HepG2 (cell line): ENCODE results near the gene TFG. TPM values are rescaled to one million over a fixed set of nuclear protein-coding genes. Genes with fewer than 3 reads are reported as not detected.

ENCODE experiments used
- ATAC-seq: fragments of 200-7000 bp; cut with Tn5 transposase; 3 replicates; pipeline ENCODE4 v1.9.1; 2020; ENCODE audit warnings: mild to moderate bottlenecking, moderate library complexity
- BruUV-seq: library from RNA; stranded (reverse); fragments of 400-500 nt; replicated peaks from 2 replicates; lab custom pipeline; 2021; lab: Mats Ljungman, UMichigan
- CTCF ChIA-PET: fragments of 300-600 bp; formaldehyde crosslinking; extraction: SDS; loops from one replicate; lab custom pipeline; 2021; ENCODE audit warnings: low total read pairs, inconsistent platforms, low intra/inter-chr PET ratio; lab: Yijun Ruan, JAX
- POLR2A ChIA-PET: fragments of 350-600 bp; sonication (Branson Sonifier 250); formaldehyde crosslinking; loops from one replicate; lab custom pipeline; 2020; ENCODE audit warnings: antibody characterized with exemption, inconsistent platforms; lab: Yijun Ruan, JAX
- DNase-seq: peaks from one replicate; pipeline ENCODE4 v3.0.0-alpha.2; 2015; ENCODE audit warnings: low spot score
- FAIRE-seq: peaks from 3 replicates; lab custom pipeline; 2011; peaks lifted over from hg19 to GRCh38; lab: Jason Lieb, UNC
- H2AFZ ChIP-seq: one replicate; pipeline ENCODE4 v1.6.1; 2011; ENCODE audit warnings: low read length, inconsistent platforms
- H3K27ac ChIP-seq: fragments of 300-600 bp; 3 replicates; pipeline ENCODE4 v1.8.0; 2011; ENCODE audit warnings: mixed run types, mild to moderate bottlenecking, mixed read lengths, low read length, inconsistent platforms; ENCODE audit not compliant: insufficient read depth; ENCODE audit errors: extremely low read length
- H3K27me3 ChIP-seq, 2 experiments: fragments of 200-600 bp in 1 of 2; 2 replicates in 1 of 2; 3 replicates in 1 of 2; pipeline versions ENCODE4 v1.6.0 to v1.8.0; 2011; ENCODE audit warnings: low read length in 2 of 2, mild to moderate bottlenecking in 2 of 2, moderate library complexity in 2 of 2, inconsistent platforms in 1 of 2; ENCODE audit not compliant: insufficient read depth in 2 of 2, control insufficient read depth in 1 of 2
- H3K36me3 ChIP-seq, 2 experiments: fragments of 200-600 bp in 1 of 2; replicated peaks in 1 of 2; 2 replicates in 1 of 2; 3 replicates in 1 of 2; pipeline versions ENCODE4 v1.5.1 to v1.8.0; 2011; ENCODE audit warnings: low read length in 2 of 2, inconsistent platforms in 1 of 2; ENCODE audit not compliant: insufficient read depth in 2 of 2, control insufficient read depth in 1 of 2
- H3K4me1 ChIP-seq: 2 replicates; pipeline ENCODE4 v1.5.1; 2012; ENCODE audit warnings: low read length, inconsistent platforms; ENCODE audit not compliant: insufficient read depth
- H3K4me2 ChIP-seq: 2 replicates; pipeline ENCODE4 v1.6.0; 2011; ENCODE audit warnings: low read depth, low read length, inconsistent platforms
- H3K4me3 ChIP-seq, 3 experiments: fragments of 200-600 bp in 1 of 3; sonication (generic), shearing (Covaris generic) in 1 of 3; replicated peaks in 1 of 3; 2 replicates each; pipeline ENCODE4 v1.5.1; 2011 to 2016; ENCODE audit warnings: low read length in 3 of 3, inconsistent platforms in 2 of 3, low read depth in 2 of 3, mild to moderate bottlenecking in 2 of 3, control low read depth in 1 of 3, mixed read lengths in 1 of 3; ENCODE audit not compliant: insufficient read depth in 1 of 3
- H3K79me2 ChIP-seq: one replicate; pipeline ENCODE4 v1.6.1; 2011; ENCODE audit warnings: low read length, inconsistent platforms; ENCODE audit not compliant: insufficient read depth
- H3K9ac ChIP-seq: 2 replicates; pipeline ENCODE4 v1.6.0; 2011; ENCODE audit warnings: mild to moderate bottlenecking, low read depth, low read length, inconsistent platforms; ENCODE audit not compliant: insufficient read depth
- H3K9me3 ChIP-seq: 2 replicates; pipeline ENCODE4 v1.5.1; 2012; ENCODE audit warnings: mild to moderate bottlenecking, low read length
- H4K20me1 ChIP-seq: 2 replicates; pipeline ENCODE4 v1.6.0; 2011; ENCODE audit warnings: inconsistent platforms, mild to moderate bottlenecking, low read length, moderate library complexity; ENCODE audit not compliant: insufficient read depth
- NR0B2 ChIP-seq: sonication (generic); formaldehyde crosslinking; IDR thresholded peaks from 2 replicates; pipeline ENCODE4 v1.4.0; 2020; ENCODE audit warnings: mild to moderate bottlenecking, missing genetic modification reagents
- NRL ChIP-seq: sonication (generic); formaldehyde crosslinking; IDR thresholded peaks from 2 replicates; pipeline ENCODE4 v1.5.0; 2020; ENCODE audit warnings: missing genetic modification reagents, mild to moderate bottlenecking, moderate library complexity, borderline replicate concordance
- PAXIP1 ChIP-seq: sonication (generic); formaldehyde crosslinking; conservative IDR thresholded peaks from 2 replicates; pipeline ENCODE4 v1.4.0; 2020; ENCODE audit warnings: mild to moderate bottlenecking, missing genetic modification reagents, moderate library complexity
- PHF5A ChIP-seq: IDR thresholded peaks from one replicate; pipeline ENCODE4 v1.6.1; 2018; ENCODE audit warnings: low read depth, missing genetic modification reagents; ENCODE audit not compliant: unreplicated experiment
- REXO4 ChIP-seq: sonication (generic); formaldehyde crosslinking; IDR thresholded peaks from 2 replicates; pipeline ENCODE4 v1.8.0; 2022; ENCODE audit warnings: missing genetic modification reagents, mild to moderate bottlenecking, borderline replicate concordance
- SP140L ChIP-seq: sonication (generic); formaldehyde crosslinking; IDR thresholded peaks from 2 replicates; pipeline ENCODE4 v1.4.0; 2020; ENCODE audit warnings: missing genetic modification reagents, borderline replicate concordance
- TEAD2 ChIP-seq: sonication (generic); formaldehyde crosslinking; IDR thresholded peaks from 2 replicates; pipeline ENCODE4 v1.9.0; 2021; ENCODE audit warnings: missing genetic modification reagents
- TIGD3 ChIP-seq: sonication (generic); formaldehyde crosslinking; IDR thresholded peaks from 2 replicates; pipeline ENCODE4 v1.5.1; 2020; ENCODE audit warnings: mild to moderate bottlenecking, missing genetic modification reagents, borderline replicate concordance
- TRIM22 ChIP-seq: fragments of 450-650 bp; IDR thresholded peaks from 2 replicates; pipeline ENCODE4 v1.6.1; 2017
- XRCC5 ChIP-seq: fragments of 200-400 bp; formaldehyde crosslinking; optimal IDR thresholded peaks from 2 replicates; pipeline ENCODE3; 2017; ENCODE audit warnings: mild to moderate bottlenecking, low read length
- ZBTB37 ChIP-seq: sonication (generic); formaldehyde crosslinking; IDR thresholded peaks from 2 replicates; pipeline ENCODE4 v1.4.0; 2020; ENCODE audit warnings: mild to moderate bottlenecking, missing genetic modification reagents
- ZFP1 ChIP-seq: IDR thresholded peaks from 2 replicates; pipeline ENCODE4 v1.6.1; 2016
- ZNF10 ChIP-seq: sonication (generic); formaldehyde crosslinking; IDR thresholded peaks from 2 replicates; pipeline ENCODE4 v1.4.0; 2020; ENCODE audit warnings: mild to moderate bottlenecking, low read depth, missing genetic modification reagents, borderline replicate concordance
- ZNF12 ChIP-seq: sonication (generic); formaldehyde crosslinking; IDR thresholded peaks from 2 replicates; pipeline ENCODE4 v1.5.0; 2020; ENCODE audit warnings: missing genetic modification reagents
- ZNF570 ChIP-seq: sonication (generic); formaldehyde crosslinking; IDR thresholded peaks from 2 replicates; pipeline ENCODE4 v1.4.0; 2020; ENCODE audit warnings: mild to moderate bottlenecking, missing genetic modification reagents, borderline replicate concordance
- ZNF761 ChIP-seq: sonication (generic); formaldehyde crosslinking; conservative IDR thresholded peaks from 2 replicates; pipeline ENCODE4 v1.4.0; 2020; ENCODE audit warnings: mild to moderate bottlenecking, missing genetic modification reagents
- WGBS: methylation state at CpG from one replicate; pipeline ENCODE4 v1.1.6; 2017; ENCODE audit warnings: low lambda C conversion rate; 5-methylcytosine and 5-hydroxymethylcytosine counted together
- in situ Hi-C: cut with HindIII; loops from 2 replicates; pipeline ENCODE4 v1.10.0; 2017; ENCODE audit warnings: low pct_unique_long_range_greater_than_20kb; ENCODE audit not compliant: extremely low pct_ligation_motif_present
- intact Hi-C: fragments of 100-400 bp; cut with micrococcal nuclease; formaldehyde crosslinking; loops from one replicate; pipeline ENCODE4 v1.10.0; 2022; ENCODE audit not compliant: unreplicated experiment
- polyA plus RNA-seq, 8 experiments: library from polyadenylated mRNA; depleted of rRNA in 3 of 8; stranded (reverse) in 7 of 8; unstranded in 1 of 8; fragments of >200 nt; fragmentation: Illumina TruSeq in 4 of 8; extraction: Trizol in 4 of 8; gene quantifications; 2 replicates each; pipeline versions ENCODE4 v1.2.1 to v1.2.3, GENCODE V29; 2011 to 2016; ENCODE audit warnings: low read depth in 4 of 8, missing spikeins in 1 of 8, mixed read lengths in 1 of 8; ENCODE audit not compliant: insufficient read depth in 1 of 8
- total RNA-seq, 5 experiments: library from RNA; depleted of rRNA; stranded (reverse); fragments of >200 nt; fragmentation: Illumina TruSeq; extraction: Trizol; gene quantifications; 2 replicates each; pipeline ENCODE4 v1.2.3, GENCODE V29; 2016; ENCODE audit warnings: low read depth in 1 of 5

TFG gene
- total and polyA plus RNA-seq, 2 of the 13 experiments (the other 11 are each of a cell fraction or from before 2014, with no cell fraction given), result 53.6 to 71.7 TPM

- Histone ChIP-seq H3K36me3 (peaks cover 15 to 81% of the 10 kb centered on the region in 2 experiments), H3K4me3 (no peak overlapping the region), H3K79me2 (no peaks in the 10 kb centered on the region), H3K9ac (no peak overlapping the region), H4K20me1 (no peaks in the 10 kb centered on the region; the same call in 1 of the 2 replicates), H2AFZ (no peak overlapping the region), H3K27me3 (no peaks in the 10 kb centered on the region), H3K27ac (no peak overlapping the region), H3K9me3 (no peaks in the 10 kb centered on the region), H3K4me2 (no peak overlapping the region), H3K4me1 (no peaks in the 10 kb centered on the region)
- in situ Hi-C loops (no loop called here), intact Hi-C loops (no loop called here)
- 95% methylated on average over 3 of the region's 3 CpGs for WGBS
- no TSS peak for BruUV-seq
- ChIA-PET POLR2A (interaction anchor here (1.1 kb wide), 1 partner anchor 34 kb away, joined by 3 read pairs; the partner anchor contains the start of gene TFG), CTCF (no interaction called here)
- ATAC-seq (no peak), FAIRE-seq (no peak), DNase-seq (no peak)
- TF ChIP-seq ZFP1 (CRISPR knock-in tag), result no peak
- no peak for TF ChIP-seq SP140L (CRISPR knock-in tag)
- TF ChIP-seq ZNF570, result no peak
- no peak for TF ChIP-seq ZNF12 (CRISPR knock-in tag)
- TF ChIP-seq PAXIP1 (CRISPR knock-in tag), result no peak
- TF ChIP-seq PHF5A (CRISPR knock-in tag), result no peak
- no peak for TF ChIP-seq NR0B2 (CRISPR knock-in tag)
- TF ChIP-seq REXO4 (CRISPR knock-in tag), result no peak
- TF ChIP-seq ZNF761 (CRISPR knock-in tag), result no peak
- no peak for TF ChIP-seq XRCC5
- no peak for TF ChIP-seq ZNF10 (CRISPR knock-in tag)
- no peak for TF ChIP-seq TRIM22
- no peak for TF ChIP-seq TEAD2 (CRISPR knock-in tag)
- TF ChIP-seq ZBTB37 (CRISPR knock-in tag), result no peak
- TF ChIP-seq TIGD3, result no peak
- TF ChIP-seq NRL (CRISPR knock-in tag), result no peak
These were observed 34.2 kb downstream of the TFG start for GRCh38 chr3:100743535-100743934.
